Dermis microvascular lymphatic vessel endothelial cell (primary cell): ENCODE results near the gene C6orf62. TPM values are rescaled to one million over a fixed set of nuclear protein-coding genes. Genes with fewer than 3 reads are reported as not detected.
"Not testable (repeated sequence)": the region's sequence is repeated elsewhere in the genome, so short reads cannot be mapped to it uniquely, and the experiment has no call there.

Experiments
- DNase-seq, 2 donors: peaks; one replicate each; pipeline versions ENCODE4 v3.0.0 to v3.0.0-alpha.2; 2010; ENCODE audit warnings: low read depth in 2 of 2
- total RNA-seq: library from RNA; depleted of rRNA; stranded (reverse); fragments of >200 nt; gene quantifications from 2 replicates; pipeline ENCODE4 v1.2.1, GENCODE V29; 2014

The C6orf62 gene
- total RNA-seq, 1 donor from 2014 or later, result 104 TPM

GRCh38 chr6:24743265-24743943 is 24.4 kb upstream of the C6orf62 start:
- peak in 1 of 2 donors; percentile 89 for DNase-seq

- no peak for DNase-seq
Measured at GRCh38 chr6:24742216-24742738, 23.3 kb upstream of the C6orf62 start.

GRCh38 chr6:24740861-24741260 is 21.9 kb upstream of the C6orf62 start:
- no peak for DNase-seq

GRCh38 chr6:24738741-24739140 is 19.8 kb upstream of the C6orf62 start:
- DNase-seq, result no peak

GRCh38 chr6:24734710-24735109 is 15.8 kb upstream of the C6orf62 start:
- DNase-seq, result not testable (repeated sequence)

- DNase-seq, result no peak
Measured at GRCh38 chr6:24734166-24734565, 15.2 kb upstream of the C6orf62 start.

GRCh38 chr6:24731456-24732134 is 12.6 kb upstream of the C6orf62 start:
- not testable (repeated sequence) for DNase-seq

- not testable (repeated sequence) for DNase-seq
Measured at GRCh38 chr6:24730653-24731052, 11.7 kb upstream of the C6orf62 start.

- no peak for DNase-seq
Measured at GRCh38 chr6:24723270-24723669, 4.3 kb upstream of the C6orf62 start.

- DNase-seq, result no peak
Measured at GRCh38 chr6:24721461-24722215, 2.7 kb upstream of the C6orf62 start.

- peak; percentile 99 to 100 for DNase-seq
Measured at GRCh38 chr6:24720604-24721460, 1.9 kb upstream of the C6orf62 start.

GRCh38 chr6:24720131-24720603 is 1.2 kb upstream of the C6orf62 start:
- DNase-seq, result peak; percentile 26 to 71

- DNase-seq, result no peak
Measured at GRCh38 chr6:24718449-24719124, 367 bp downstream of the C6orf62 start.

GRCh38 chr6:24716602-24717148 is 2.3 kb downstream of the C6orf62 start:
- DNase-seq, result not testable (repeated sequence)

GRCh38 chr6:24710519-24711303 is 8.2 kb downstream of the C6orf62 start:
- no peak for DNase-seq

- no peak for DNase-seq
Measured at GRCh38 chr6:24709014-24709711, 9.8 kb downstream of the C6orf62 start.

- no peak for DNase-seq
Measured at GRCh38 chr6:24708612-24709011, 10.3 kb downstream of the C6orf62 start.

GRCh38 chr6:24704468-24704867 is 14.5 kb downstream of the C6orf62 start:
- DNase-seq, result no peak
